GM12878 (cell line): ENCODE data around the gene PPT2. TPM values are rescaled to one million over a fixed set of nuclear protein-coding genes. Genes with fewer than 3 reads are reported as not detected.
A peak's percentile ranks its signal among the peaks of the same experiment; 100 is the strongest.
"Not testable (repeated sequence)": the region's sequence is repeated elsewhere in the genome, so short reads cannot be mapped to it uniquely, and the experiment has no call there.

Source experiments
- ATAC-seq: fragments of 200-7000 bp; cut with Tn5 transposase; 3 replicates; pipeline ENCODE4 v1.9.1; 2020; ENCODE audit warnings: mild to moderate bottlenecking, moderate library complexity
- BruUV-seq: library from RNA; stranded (reverse); fragments of 400-500 nt; replicated peaks from 2 replicates; lab custom pipeline; 2021; lab: Mats Ljungman, UMichigan
- CTCF ChIA-PET: fragments of 300-600 bp; sonication (Branson Sonifier 250); formaldehyde crosslinking; extraction: SDS; loops from one replicate; lab custom pipeline; 2021; ENCODE audit warnings: inconsistent platforms; lab: Yijun Ruan, JAX
- POLR2A ChIA-PET: fragments of 350-600 bp; formaldehyde crosslinking; extraction: SDS; loops from one replicate; lab custom pipeline; 2021; ENCODE audit warnings: inconsistent platforms; lab: Charles Lee
- RAD21 ChIA-PET: fragments of 300-600 bp; sonication (Branson Sonifier 250); formaldehyde crosslinking; loops from one replicate; lab custom pipeline; 2023; ENCODE audit warnings: antibody characterized with exemption; ENCODE audit not compliant: unreplicated experiment; lab: Charles Lee
- SMC1A ChIA-PET: fragments of 300-600 bp; sonication (Branson Sonifier 250); formaldehyde crosslinking; loops from one replicate; lab custom pipeline; 2023; ENCODE audit not compliant: unreplicated experiment, uncharacterized antibody; lab: Charles Lee
- DNase-seq: peaks from one replicate; pipeline ENCODE4 v3.0.0-alpha.2; 2011; ENCODE audit warnings: low read depth, low spot score
- FAIRE-seq: peaks from 3 replicates; lab custom pipeline; 2011; peaks lifted over from hg19 to GRCh38; lab: Jason Lieb, UNC
- H2AFZ ChIP-seq: 2 replicates; pipeline ENCODE4 v1.6.0; 2011; ENCODE audit warnings: low read depth, low read length, control low read depth; ENCODE audit not compliant: control insufficient read depth
- H3K27ac ChIP-seq: 2 replicates; pipeline ENCODE4 v1.5.1; 2011; ENCODE audit warnings: control low read depth; ENCODE audit not compliant: control insufficient read depth, insufficient read depth
- H3K27me3 ChIP-seq, 2 experiments: replicated peaks in 1 of 2; 2 replicates each; pipeline versions ENCODE4 v1.6.0 to v1.6.1; 2011; ENCODE audit warnings: low read length in 1 of 2; ENCODE audit not compliant: control insufficient read depth in 2 of 2, insufficient read depth in 2 of 2
- H3K36me3 ChIP-seq, 2 experiments: 2 replicates each; pipeline ENCODE4 v1.5.1; 2011; ENCODE audit warnings: low read length in 1 of 2; ENCODE audit not compliant: control insufficient read depth in 2 of 2, insufficient read depth in 2 of 2
- H3K4me1 ChIP-seq: 2 replicates; pipeline ENCODE4 v1.6.1; 2011; ENCODE audit warnings: mild to moderate bottlenecking, low read length, moderate library complexity, mixed read lengths; ENCODE audit not compliant: control insufficient read depth, insufficient read depth
- H3K4me2 ChIP-seq: 2 replicates; pipeline ENCODE4 v1.6.0; 2011; ENCODE audit warnings: control low read depth; ENCODE audit not compliant: control insufficient read depth, insufficient read depth
- H3K4me3 ChIP-seq: fragments of 200-600 bp; sonication (generic); 2 replicates; pipeline ENCODE4 v1.5.1; 2016
- H3K79me2 ChIP-seq: 2 replicates; pipeline ENCODE4 v1.6.0; 2011; ENCODE audit warnings: low read length; ENCODE audit not compliant: control insufficient read depth, insufficient read depth
- H3K9ac ChIP-seq: 2 replicates; pipeline ENCODE4 v1.8.0; 2011; ENCODE audit warnings: low read length, control low read depth, mixed read lengths; ENCODE audit not compliant: control insufficient read depth, insufficient read depth
- H3K9me3 ChIP-seq: replicated peaks from 3 replicates; pipeline ENCODE4 v1.5.1; 2011; ENCODE audit warnings: mild to moderate bottlenecking, low read length; ENCODE audit not compliant: control insufficient read depth, insufficient read depth
- H4K20me1 ChIP-seq: 2 replicates; pipeline ENCODE4 v1.6.0; 2011; ENCODE audit not compliant: control insufficient read depth, insufficient read depth
- ATF7 ChIP-seq: fragments of 450-650 bp; IDR thresholded peaks from 2 replicates; pipeline ENCODE4 v1.6.1; 2016; ENCODE audit warnings: low read depth, mild to moderate bottlenecking
- CREB1 ChIP-seq: IDR thresholded peaks from 2 replicates; pipeline ENCODE4 v1.6.1; 2012; ENCODE audit warnings: low read depth, mild to moderate bottlenecking, inconsistent platforms
- EGR1 ChIP-seq, 2 experiments: IDR thresholded peaks; 1 replicate in 1 of 2; 2 replicates in 1 of 2; pipeline ENCODE4 v1.6.1; 2011 to 2012; ENCODE audit warnings: low read depth in 2 of 2, low read length in 2 of 2, borderline replicate concordance in 1 of 2, mild to moderate bottlenecking in 1 of 2, moderate library complexity in 1 of 2
- HDGF ChIP-seq: fragments of 450-650 bp; IDR thresholded peaks from 2 replicates; pipeline ENCODE4 v1.6.1; 2016; ENCODE audit warnings: antibody characterized with exemption
- ZNF384 ChIP-seq: IDR thresholded peaks from 2 replicates; pipeline ENCODE4 v1.6.1; 2012; ENCODE audit warnings: low read depth, mild to moderate bottlenecking, low read length, improper control_type of control experiment, borderline replicate concordance
- WGBS: methylation state at CpG from one replicate; pipeline ENCODE4 v1.1.6; 2016; ENCODE audit warnings: low lambda C conversion rate; ENCODE audit not compliant: insufficient replicate concordance, insufficient coverage; ENCODE audit errors: missing lambda C conversion rate; 5-methylcytosine and 5-hydroxymethylcytosine counted together
- in situ Hi-C: fragments of 300-500 bp; cut with MboI; formaldehyde crosslinking; loops from 9 replicates; pipeline ENCODE4 v1.14.3; 2018; ENCODE audit warnings: mixed read lengths
- intact Hi-C: fragments of 100-400 bp; cut with micrococcal nuclease; formaldehyde crosslinking; loops from one replicate; pipeline ENCODE4 v1.14.2; 2022; ENCODE audit not compliant: unreplicated experiment
- polyA plus RNA-seq, 11 experiments: library from polyadenylated mRNA; depleted of rRNA in 4 of 11; unstranded in 6 of 11; stranded (reverse) in 5 of 11; fragments of >200 nt; fragmentation: Nextera tagmentation in 4 of 11; fragmentation: Illumina TruSeq in 1 of 11; extraction: Ambion mirVana in 4 of 11; extraction: Trizol in 1 of 11; gene quantifications; 1 replicate in 1 of 11; 2 replicates in 10 of 11; pipeline versions ENCODE4 v1.2.1 to v1.2.3, GENCODE V29; 2011 to 2016; ENCODE audit warnings: inconsistent platforms in 2 of 11, missing spikeins in 2 of 11, low read depth in 1 of 11
- total RNA-seq, 4 experiments: library from RNA; depleted of rRNA in 3 of 4; stranded (reverse); fragments of >200 nt in 3 of 4; fragmentation: Illumina TruSeq in 1 of 4; extraction: Trizol in 1 of 4; gene quantifications; 2 replicates each; pipeline versions ENCODE4 v1.2.1 to v1.2.3, GENCODE V29; 2013 to 2021

The PPT2 gene
- total and polyA plus RNA-seq, 10 of the 15 experiments (the other 5 are each of a cell fraction or from before 2014, with no cell fraction given) = 1.3 to 25.5 (median 5.5) TPM

GRCh38 chr6:32185681-32186131 is 31.8 kb downstream of the PPT2 start:
- DNase-seq (peak; percentile 30), FAIRE-seq (peak; percentile 93)
- BruUV-seq, H3K27me3 ChIP-seq, H3K4me3 ChIP-seq, in situ Hi-C loops, H4K20me1 ChIP-seq: not testable (repeated sequence)
- Histone ChIP-seq H3K27ac (peak overlapping the region; percentile 37), H3K79me2 (peaks cover 32% of the 10 kb centered on the region)
- POLR2A ChIA-PET = interaction anchor here (0.6 to 1.2 kb wide), 5 partner anchors 10 to 598 kb away, joined by 3 to 5 read pairs (median 3); partner anchors contain the start of genes NELFE and SKIC2
- CTCF ChIA-PET = interaction anchor here (0.7 to 1.1 kb wide), 2 partner anchors 10 to 948 kb away, joined by 3 read pairs; partner anchors contain the start of gene AGPAT1
- TF ChIP-seq ZNF384 = 0 out of 2 replicates have a peak, but pooled peaks have one; percentile 41
- peak; percentile 67 for TF ChIP-seq HDGF
- TF ChIP-seq EGR1 (IDR thresholded peaks at IDR 0.05; ENCODE audit: borderline replicate concordance in 1 of 2, low read depth in 2 of 2, low read length in 2 of 2) = peak in 1 of 2 experiments; percentile 38; a peak in 1 of 3 replicates
- peak; percentile 17; the same call in 1 of the 2 replicates for TF ChIP-seq ATF7
- peak; percentile 42; the same call in 1 of the 2 replicates for TF ChIP-seq CREB1
- TF ChIP-seq, all 136 proteins: peak for 5; not testable (repeated sequence) for 131
- H3K4me1 ChIP-seq = peaks cover 23% of the 10 kb centered on the region
- 3% methylated on average over 11 of the region's 11 CpGs for WGBS
- H3K9ac ChIP-seq, H3K4me2 ChIP-seq, H2AFZ ChIP-seq, H3K9me3 ChIP-seq, H3K36me3 ChIP-seq, SMC1A ChIA-PET, RAD21 ChIA-PET, intact Hi-C loops: not testable (repeated sequence)
- ATAC-seq = peak; percentile 80

DNA sequence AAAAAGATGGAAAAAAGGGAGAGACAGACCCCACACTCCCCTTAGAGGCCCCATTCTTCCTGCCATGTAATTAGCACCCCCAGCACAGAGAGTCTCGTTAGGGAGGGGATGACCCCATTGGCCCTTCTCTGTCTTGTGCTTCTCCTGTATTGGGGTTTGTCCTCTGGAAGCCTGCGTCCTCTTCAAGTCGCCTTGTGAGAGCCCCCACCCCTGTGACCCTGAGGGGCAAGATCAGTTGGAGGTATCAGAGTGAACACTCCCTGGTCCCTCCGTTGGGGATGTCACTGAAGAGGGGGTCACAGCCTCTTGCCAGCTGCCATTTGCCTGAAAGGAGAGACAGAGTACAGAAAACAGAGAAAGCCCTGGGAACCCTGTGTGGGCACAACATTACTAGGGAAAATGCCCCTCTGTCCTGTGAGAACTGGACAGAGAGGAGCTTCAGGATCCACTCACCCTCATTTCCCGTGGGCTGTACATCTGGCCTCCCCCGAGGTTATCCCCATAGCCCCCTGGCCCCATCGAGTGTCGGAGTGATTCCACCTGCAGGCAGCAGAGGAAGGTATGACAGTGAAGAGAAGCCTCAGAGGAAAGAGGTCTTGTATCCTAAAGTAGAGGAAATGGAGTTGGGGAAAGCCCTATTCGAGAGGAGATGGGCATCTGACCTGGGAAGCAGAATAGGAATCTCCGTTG is 32.4 kb downstream of the PPT2 start:
- peak; percentile 74 for FAIRE-seq
- POLR2A ChIA-PET = interaction anchor here (0.7 to 7.0 kb wide), 2 partner anchors 8 to 227 kb away, joined by 3 to 123 read pairs; partner anchors contain the start of genes AGPAT1, NELFE, RNF5 and SKIC2
- H3K79me2 ChIP-seq = peaks cover 38% of the 10 kb centered on the region

More for the DNA sequence above, 32.4 kb downstream of the PPT2 start:
- H3K36me3 ChIP-seq, BruUV-seq, H3K27me3 ChIP-seq, intact Hi-C loops, H3K9me3 ChIP-seq, H3K9ac ChIP-seq, ATAC-seq, H3K4me3 ChIP-seq, DNase-seq, in situ Hi-C loops, SMC1A ChIA-PET, H2AFZ ChIP-seq, H4K20me1 ChIP-seq, RAD21 ChIA-PET: not testable (repeated sequence)
- peak overlapping the region; percentile 30; the same call in 1 of the 2 replicates for H3K4me2 ChIP-seq
- CTCF ChIA-PET = interaction anchor here (0.7 to 1.1 kb wide), 2 partner anchors 10 to 948 kb away, joined by 3 read pairs; partner anchors contain the start of gene AGPAT1
- H3K27ac ChIP-seq = peak overlapping the region; percentile 42
- peaks cover 23% of the 10 kb centered on the region for H3K4me1 ChIP-seq
- WGBS = 46% methylated on average over 10 of the region's 10 CpGs
